ENCODE measurements around the gene C17orf67. TPM values are rescaled to one million over a fixed set of nuclear protein-coding genes. Genes with fewer than 3 reads are reported as not detected.

The C17orf67 gene
- total and polyA plus RNA-seq, 9 of the 15 experiments (the other 6 are each of a cell fraction or from before 2014, with no cell fraction given): 0.07 to 1.7 (median 0.59) TPM

- 53% methylated on average over 7 of the region's 7 CpGs for WGBS (ENCODE audit: insufficient coverage, low coverage, missing lambda C conversion rate)
- no peak for DNase-seq (ENCODE audit: extremely low read depth in 1 of 4, low spot score in 3 of 4)
- POLR2A ChIA-PET: interaction anchor here (1.2 to 1.4 kb wide), 2 partner anchors 9 to 13 kb away, joined by 3 to 4 read pairs; no protein-coding TSS in a partner anchor
- H3K4me3 ChIP-seq: no peak overlapping the region
- H3K9me1 ChIP-seq (ENCODE audit: control insufficient read depth, insufficient read depth, low read length): no peaks in the 10 kb centered on the region
- H3K4me1 ChIP-seq (replicated peaks in 1 of 2; ENCODE audit: control insufficient read depth in 2 of 2, insufficient read depth in 2 of 2, low read length in 2 of 2): peaks cover 0 to 14% of the 10 kb centered on the region in 2 experiments; a peak in 3 of 5 replicates
- no peak overlapping the region for H3K4me2 ChIP-seq (ENCODE audit: insufficient read depth, low read length)
- H3K79me2 ChIP-seq (ENCODE audit: control insufficient read depth, insufficient read depth, low read length): no peaks in the 10 kb centered on the region
- no peaks in the 10 kb centered on the region for H3K36me3 ChIP-seq (ENCODE audit: control insufficient read depth, insufficient read depth, low read length)
- BruUV-seq (replicated peaks): no TSS peak
- H4K20me1 ChIP-seq (replicated peaks; ENCODE audit: control insufficient read depth, insufficient read depth, low read length): no peaks in the 10 kb centered on the region
- H3K27ac ChIP-seq (ENCODE audit: extremely low read depth, low read depth, low read length): no peak overlapping the region
- no peak overlapping the region; a peak in 1 of 4 replicates for H3K9ac ChIP-seq (ENCODE audit: insufficient read depth in 1 of 2, low read depth in 2 of 2, low read length in 2 of 2)
- H3K27me3 ChIP-seq (ENCODE audit: control insufficient read depth in 2 of 2, insufficient read depth in 2 of 2, low read length in 2 of 2): no peaks in the 10 kb centered on the region
- no peak for FAIRE-seq
- in situ Hi-C loops (cut with MboI): no loop called here
- CTCF ChIA-PET (ENCODE audit: low intra/inter-chr PET ratio): no interaction called here
- no peak for ATAC-seq
- no peaks in the 10 kb centered on the region for H3K9me3 ChIP-seq (replicated peaks; ENCODE audit: control insufficient read depth, insufficient read depth, low read depth, low read length)
- intact Hi-C loops (cut with micrococcal nuclease): no loop called here
- H2AFZ ChIP-seq (ENCODE audit: low read depth, low read length): no peak overlapping the region
- TF ChIP-seq ZNF282 (CRISPR knock-in tag; IDR thresholded peaks at IDR 0.05) (no peak), HMGXB4 (CRISPR knock-in tag; IDR thresholded peaks at IDR 0.05) (no peak), EP300 (IDR thresholded peaks at IDR 0.05; ENCODE audit: low read length) (no peak), STAT5B (CRISPR knock-in tag; IDR thresholded peaks at IDR 0.05) (no peak), SIRT6 (IDR thresholded peaks at IDR 0.05; ENCODE audit: low read depth, low read length) (no peak), SRSF1 (IDR thresholded peaks at IDR 0.05; ENCODE audit: low read depth, low read length) (no peak), FOXK1 (CRISPR knock-in tag; IDR thresholded peaks at IDR 0.05; ENCODE audit: borderline replicate concordance) (no peak), HES1 (IDR thresholded peaks at IDR 0.05; ENCODE audit: low read depth) (no peak), ZNF121 (CRISPR knock-in tag; conservative IDR thresholded peaks at IDR 0.05) (no peak), TRIM24 (IDR thresholded peaks at IDR 0.05) (no peak), CSDE1 (IDR thresholded peaks at IDR 0.05) (no peak), HEY1 (CRISPR knock-in tag; IDR thresholded peaks at IDR 0.05; ENCODE audit: borderline replicate concordance) (no peak), MEF2D (tag; conservative IDR thresholded peaks at IDR 0.05; ENCODE audit: low read depth) (no peak), ARID3B (CRISPR knock-in tag; IDR thresholded peaks at IDR 0.05; ENCODE audit: borderline replicate concordance) (no peak), FOXA1 (IDR thresholded peaks at IDR 0.05; ENCODE audit: borderline replicate concordance) (no peak), ZNF740 (CRISPR knock-in tag; IDR thresholded peaks at IDR 0.05) (no peak), ZNF740 (tag; IDR thresholded peaks at IDR 0.05) (no peak)
Observed at GRCh38 chr17:56879280-56879679, 45.6 kb upstream of the C17orf67 start.

All from K562 (cell line).